RWPE2 (cell line): ENCODE results near the gene SLIT3.

ENCODE experiments used
- ATAC-seq: fragments of 200-7000 bp; cut with Tn5 transposase; 3 replicates; pipeline ENCODE4 v1.9.1; 2021; ENCODE audit warnings: low read depth
- DNase-seq: peaks from one replicate; pipeline ENCODE4 v3.0.0-alpha.2; 2020; ENCODE audit warnings: low spot score
- H3K27ac ChIP-seq: fragments of 450-650 bp; 2 replicates; pipeline ENCODE4 v1.5.1; 2017; ENCODE audit warnings: mild to moderate bottlenecking; ENCODE audit not compliant: poor library complexity, severe bottlenecking
- H3K27me3 ChIP-seq: fragments of 250-450 bp; sonication (Bioruptor Pico); 2 replicates; pipeline ENCODE4 v1.5.1; 2021; ENCODE audit warnings: mild to moderate bottlenecking, moderate library complexity; ENCODE audit not compliant: insufficient read depth, poor library complexity, severe bottlenecking
- H3K36me3 ChIP-seq: fragments of 250-450 bp; sonication (Bioruptor Pico); 2 replicates; pipeline ENCODE4 v1.5.1; 2020; ENCODE audit warnings: low read depth, mild to moderate bottlenecking, moderate library complexity
- H3K4me1 ChIP-seq: fragments of 250-450 bp; sonication (Bioruptor Pico); 2 replicates; pipeline ENCODE4 v1.5.1; 2021; ENCODE audit warnings: mild to moderate bottlenecking, moderate library complexity; ENCODE audit not compliant: insufficient read depth, poor library complexity, severe bottlenecking
- H3K4me3 ChIP-seq: fragments of 250-450 bp; sonication (Bioruptor Pico); 2 replicates; pipeline ENCODE4 v1.5.1; 2021; ENCODE audit warnings: mild to moderate bottlenecking, moderate library complexity; ENCODE audit not compliant: severe bottlenecking
- H3K9me3 ChIP-seq: fragments of 250-450 bp; sonication (Bioruptor Pico); 2 replicates; pipeline ENCODE4 v1.5.1; 2021; ENCODE audit warnings: mild to moderate bottlenecking, moderate library complexity; ENCODE audit not compliant: severe bottlenecking
- TF ChIP-seq, protein P1 (sequence below): fragments of 450-650 bp; IDR thresholded peaks from one replicate; pipeline ENCODE4 v1.5.1; 2017; ENCODE audit warnings: mild to moderate bottlenecking, moderate library complexity; ENCODE audit not compliant: poor library complexity, severe bottlenecking

The SLIT3 gene

GRCh38 chr5:169097374-169098326 is 203.3 kb downstream of the SLIT3 start:
- Histone ChIP-seq H3K27me3 (no peaks in the 10 kb centered on the region), H3K27ac (no peak overlapping the region), H3K36me3 (no peaks in the 10 kb centered on the region), H3K4me1 (peaks cover 15% of the 10 kb centered on the region), H3K4me3 (no peak overlapping the region), H3K9me3 (no peaks in the 10 kb centered on the region)
- ATAC-seq (no peak), DNase-seq (no peak)
- TF ChIP-seq, protein P1, sequence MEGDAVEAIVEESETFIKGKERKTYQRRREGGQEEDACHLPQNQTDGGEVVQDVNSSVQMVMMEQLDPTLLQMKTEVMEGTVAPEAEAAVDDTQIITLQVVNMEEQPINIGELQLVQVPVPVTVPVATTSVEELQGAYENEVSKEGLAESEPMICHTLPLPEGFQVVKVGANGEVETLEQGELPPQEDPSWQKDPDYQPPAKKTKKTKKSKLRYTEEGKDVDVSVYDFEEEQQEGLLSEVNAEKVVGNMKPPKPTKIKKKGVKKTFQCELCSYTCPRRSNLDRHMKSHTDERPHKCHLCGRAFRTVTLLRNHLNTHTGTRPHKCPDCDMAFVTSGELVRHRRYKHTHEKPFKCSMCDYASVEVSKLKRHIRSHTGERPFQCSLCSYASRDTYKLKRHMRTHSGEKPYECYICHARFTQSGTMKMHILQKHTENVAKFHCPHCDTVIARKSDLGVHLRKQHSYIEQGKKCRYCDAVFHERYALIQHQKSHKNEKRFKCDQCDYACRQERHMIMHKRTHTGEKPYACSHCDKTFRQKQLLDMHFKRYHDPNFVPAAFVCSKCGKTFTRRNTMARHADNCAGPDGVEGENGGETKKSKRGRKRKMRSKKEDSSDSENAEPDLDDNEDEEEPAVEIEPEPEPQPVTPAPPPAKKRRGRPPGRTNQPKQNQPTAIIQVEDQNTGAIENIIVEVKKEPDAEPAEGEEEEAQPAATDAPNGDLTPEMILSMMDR: no peak

GRCh38 chr5:169095976-169096375 is 205.0 kb downstream of the SLIT3 start:
- no peaks in the 10 kb centered on the region for H3K9me3 ChIP-seq
- no peaks in the 10 kb centered on the region for H3K36me3 ChIP-seq
- peaks cover 14% of the 10 kb centered on the region for H3K4me1 ChIP-seq
- H3K27ac ChIP-seq: no peak overlapping the region
- DNase-seq: no peak
- no peak overlapping the region for H3K4me3 ChIP-seq
- TF ChIP-seq, protein P1: no peak
- ATAC-seq: no peak
- no peaks in the 10 kb centered on the region for H3K27me3 ChIP-seq

- DNase-seq (no peak), ATAC-seq (no peak)
- peaks cover 9% of the 10 kb centered on the region for H3K4me1 ChIP-seq
- H3K27ac ChIP-seq: no peak overlapping the region
- TF ChIP-seq, protein P1: no peak
- no peak overlapping the region for H3K4me3 ChIP-seq
- no peaks in the 10 kb centered on the region for H3K27me3 ChIP-seq
- H3K9me3 ChIP-seq: no peaks in the 10 kb centered on the region
- no peaks in the 10 kb centered on the region for H3K36me3 ChIP-seq
Observed at GRCh38 chr5:169095410-169095960, 205.5 kb downstream of the SLIT3 start.

DNA sequence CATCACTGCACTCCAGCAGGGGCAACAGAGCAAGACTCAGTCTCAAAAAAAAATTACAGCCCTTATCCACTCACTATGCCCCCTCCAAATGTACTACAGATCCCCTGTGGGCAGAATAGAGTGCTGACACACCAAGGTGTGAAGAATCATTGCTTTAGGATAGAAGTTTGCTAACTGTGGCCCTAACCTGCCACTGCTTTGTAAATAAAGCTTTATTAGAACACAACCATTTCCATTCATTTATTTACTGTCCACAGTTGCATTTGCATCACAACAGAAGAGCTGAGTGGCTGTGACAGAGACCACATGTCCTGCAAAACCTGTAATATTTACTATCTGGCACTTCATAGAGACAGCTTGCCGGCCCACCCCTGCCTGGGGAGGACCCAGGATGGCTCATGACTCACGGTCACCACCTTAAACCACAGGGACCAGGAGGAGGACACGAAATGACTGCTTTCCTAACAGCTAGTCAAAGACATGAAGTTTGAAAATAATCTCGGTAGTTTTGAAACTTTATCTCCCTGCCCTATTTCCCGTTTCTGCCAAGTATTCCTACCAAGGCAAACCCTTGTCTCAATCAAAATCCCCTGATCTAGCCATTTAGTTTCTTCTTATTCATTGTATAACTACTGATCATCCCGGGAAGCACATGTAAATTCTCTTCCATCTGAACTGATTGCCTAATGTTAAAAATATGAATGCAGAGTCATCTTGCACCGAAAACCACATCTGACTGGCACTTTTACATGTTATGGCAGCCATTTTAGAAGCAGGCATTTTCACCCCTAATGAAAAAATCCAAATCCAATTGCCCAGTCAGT is 206.1 kb downstream of the SLIT3 start:
- Histone ChIP-seq H3K4me3 (no peak overlapping the region), H3K27me3 (no peaks in the 10 kb centered on the region), H3K36me3 (no peaks in the 10 kb centered on the region), H3K9me3 (no peaks in the 10 kb centered on the region), H3K4me1 (peaks cover 8% of the 10 kb centered on the region), H3K27ac (no peak overlapping the region)
- TF ChIP-seq, protein P1: no peak
- DNase-seq (no peak), ATAC-seq (peak; percentile 26; the same call in 1 of the 3 replicates)
